ENCODE data around the gene SORBS2. TPM values are rescaled to one million over a fixed set of nuclear protein-coding genes. Genes with fewer than 3 reads are reported as not detected.

The SORBS2 gene
- total and polyA plus RNA-seq, 2 donors (not counting 1 experiment from before 2014, with no cell fraction given): 0.33 to 3.0 TPM

GRCh38 chr4:185726931-185727330 lies 85.1 kb downstream of the SORBS2 start:
- no peaks in the 10 kb centered on the region for H3K4me1 ChIP-seq (ENCODE audit: control insufficient read depth, extremely low read depth, insufficient read depth, low read length)
- no peak overlapping the region for H3K4me3 ChIP-seq (replicated peaks in 1 of 4; ENCODE audit: control extremely low read depth in 1 of 4, insufficient read depth in 1 of 4, low read depth in 3 of 4, low read length in 4 of 4)
- no peaks in the 10 kb centered on the region for H3K79me2 ChIP-seq (ENCODE audit: control insufficient read depth, insufficient read depth, low read length)
- no peak overlapping the region for H3K4me2 ChIP-seq (ENCODE audit: extremely low read depth, insufficient read depth, low read length)
- H4K20me1 ChIP-seq (ENCODE audit: control insufficient read depth, extremely low read depth, insufficient read depth, low read length): no peaks in the 10 kb centered on the region
- H3K9me3 ChIP-seq (ENCODE audit: control insufficient read depth, insufficient read depth, low read depth, low read length): no peaks in the 10 kb centered on the region
- H3K36me3 ChIP-seq (ENCODE audit: control insufficient read depth, insufficient read depth, low read length): no peaks in the 10 kb centered on the region
- no peak overlapping the region for H3K27ac ChIP-seq (ENCODE audit: insufficient read depth, low read length)
- peak; percentile 22 to 31 for DNase-seq (ENCODE audit: low read depth in 2 of 2)
- TF ChIP-seq EZH2 (IDR thresholded peaks at IDR 0.05; ENCODE audit: low read length, missing control alignments): no peak
- TF ChIP-seq CTCF (conservative IDR thresholded peaks at IDR 0.05 in 1 of 2, IDR thresholded peaks at IDR 0.05 in 1 of 2; ENCODE audit: low read depth in 1 of 2, low read length in 2 of 2): no peak
- H2AFZ ChIP-seq (ENCODE audit: low read length): no peak overlapping the region
- no peaks in the 10 kb centered on the region for H3K27me3 ChIP-seq (ENCODE audit: control insufficient read depth, insufficient read depth, low read length)
- no peak overlapping the region for H3K9ac ChIP-seq (ENCODE audit: insufficient read depth, low read length)

GRCh38 chr4:185723631-185724260 lies 88.2 kb downstream of the SORBS2 start:
- Histone ChIP-seq H3K4me2 (ENCODE audit: extremely low read depth, insufficient read depth, low read length) (no peak overlapping the region), H3K4me1 (ENCODE audit: control insufficient read depth, extremely low read depth, insufficient read depth, low read length) (no peaks in the 10 kb centered on the region), H3K27ac (ENCODE audit: insufficient read depth, low read length) (no peak overlapping the region), H2AFZ (ENCODE audit: low read length) (no peak overlapping the region), H3K36me3 (ENCODE audit: control insufficient read depth, insufficient read depth, low read length) (no peaks in the 10 kb centered on the region), H3K9ac (ENCODE audit: insufficient read depth, low read length) (no peak overlapping the region), H3K4me3 (replicated peaks in 1 of 4; ENCODE audit: control extremely low read depth in 1 of 4, insufficient read depth in 1 of 4, low read depth in 3 of 4, low read length in 4 of 4) (no peak overlapping the region), H3K79me2 (ENCODE audit: control insufficient read depth, insufficient read depth, low read length) (no peaks in the 10 kb centered on the region), H4K20me1 (ENCODE audit: control insufficient read depth, extremely low read depth, insufficient read depth, low read length) (no peaks in the 10 kb centered on the region), H3K27me3 (ENCODE audit: control insufficient read depth, insufficient read depth, low read length) (no peaks in the 10 kb centered on the region), H3K9me3 (ENCODE audit: control insufficient read depth, insufficient read depth, low read depth, low read length) (no peaks in the 10 kb centered on the region)
- TF ChIP-seq EZH2 (IDR thresholded peaks at IDR 0.05; ENCODE audit: low read length, missing control alignments) (no peak), CTCF (conservative IDR thresholded peaks at IDR 0.05 in 1 of 2, IDR thresholded peaks at IDR 0.05 in 1 of 2; ENCODE audit: low read depth in 1 of 2, low read length in 2 of 2) (no peak)
- DNase-seq (ENCODE audit: low read depth in 2 of 2): no peak

GRCh38 chr4:185722029-185722316 lies 90.0 kb downstream of the SORBS2 start:
- no peaks in the 10 kb centered on the region for H3K9me3 ChIP-seq (ENCODE audit: control insufficient read depth, insufficient read depth, low read depth, low read length)
- H4K20me1 ChIP-seq (ENCODE audit: control insufficient read depth, extremely low read depth, insufficient read depth, low read length): no peaks in the 10 kb centered on the region
- no peak overlapping the region for H3K9ac ChIP-seq (ENCODE audit: insufficient read depth, low read length)
- no peak overlapping the region for H3K27ac ChIP-seq (ENCODE audit: insufficient read depth, low read length)
- no peak overlapping the region for H3K4me2 ChIP-seq (ENCODE audit: extremely low read depth, insufficient read depth, low read length)
- DNase-seq (ENCODE audit: low read depth in 2 of 2): peak in 1 of 2 donors; percentile 78
- no peaks in the 10 kb centered on the region for H3K79me2 ChIP-seq (ENCODE audit: control insufficient read depth, insufficient read depth, low read length)
- no peaks in the 10 kb centered on the region for H3K4me1 ChIP-seq (ENCODE audit: control insufficient read depth, extremely low read depth, insufficient read depth, low read length)
- H3K36me3 ChIP-seq (ENCODE audit: control insufficient read depth, insufficient read depth, low read length): no peaks in the 10 kb centered on the region
- H3K4me3 ChIP-seq (replicated peaks in 1 of 4; ENCODE audit: control extremely low read depth in 1 of 4, insufficient read depth in 1 of 4, low read depth in 3 of 4, low read length in 4 of 4): no peak overlapping the region
- TF ChIP-seq CTCF (conservative IDR thresholded peaks at IDR 0.05 in 1 of 2, IDR thresholded peaks at IDR 0.05 in 1 of 2; ENCODE audit: low read depth in 1 of 2, low read length in 2 of 2): no peak
- TF ChIP-seq EZH2 (IDR thresholded peaks at IDR 0.05; ENCODE audit: low read length, missing control alignments): no peak
- H3K27me3 ChIP-seq (ENCODE audit: control insufficient read depth, insufficient read depth, low read length): no peaks in the 10 kb centered on the region
- no peak overlapping the region for H2AFZ ChIP-seq (ENCODE audit: low read length)

All from fibroblast of lung (primary cell).